HCT116 (cell line): ENCODE data around the gene ENDOD1. TPM values are rescaled to one million over a fixed set of nuclear protein-coding genes. Genes with fewer than 3 reads are reported as not detected.

Experiments
- ATAC-seq: fragments of 200-7000 bp; cut with Tn5 transposase; 2 replicates; pipeline ENCODE4 v1.9.1; 2020; ENCODE audit warnings: mild to moderate bottlenecking, moderate library complexity
- BruUV-seq: library from RNA; stranded (reverse); fragments of 400-500 nt; replicated peaks from 2 replicates; lab custom pipeline; 2021; lab: Mats Ljungman, UMichigan
- CTCF ChIA-PET: fragments of 300-600 bp; sonication (Branson Sonifier 250); formaldehyde crosslinking; loops from one replicate; lab custom pipeline; 2021; ENCODE audit warnings: antibody characterized with exemption; lab: Charles Lee
- POLR2A ChIA-PET: fragments of 300-600, 350-600 bp; sonication (Branson Sonifier 250); formaldehyde crosslinking; loops from one replicate; lab custom pipeline; 2021; ENCODE audit warnings: antibody characterized with exemption; lab: Charles Lee
- RAD21 ChIA-PET, 2 experiments: fragments of 300-600 bp; sonication (Branson Sonifier 250); formaldehyde crosslinking; loops; one replicate each; lab custom pipeline; 2023; ENCODE audit warnings: low total read pairs in 2 of 2; ENCODE audit not compliant: uncharacterized antibody in 2 of 2, unreplicated experiment in 2 of 2, low non-redundant PET in 1 of 2; lab: Charles Lee
- DNase-seq: peaks from one replicate; pipeline ENCODE4 v3.0.0-alpha.2; 2010; ENCODE audit warnings: low read depth, low spot score
- H2AFZ ChIP-seq: fragments of 200-600 bp; shearing (Covaris generic), sonication (generic); 2 replicates; pipeline ENCODE4 v1.6.1; 2017; ENCODE audit warnings: low read depth, mixed run types, mixed read lengths, antibody characterized with exemption, low read length; ENCODE audit not compliant: poor library complexity, severe bottlenecking
- H3K27ac ChIP-seq: 2 replicates; pipeline ENCODE4 v1.5.1; 2012; ENCODE audit warnings: low read depth, low read length
- H3K27me3 ChIP-seq: fragments of 200-600 bp; sonication (generic); 2 replicates; pipeline ENCODE4 v1.6.1; 2016; ENCODE audit warnings: mixed run types, low read length, mixed read lengths; ENCODE audit not compliant: insufficient read depth
- H3K36me3 ChIP-seq, 2 experiments: fragments of 200-500 bp in 1 of 2; fragments of 200-600 bp in 1 of 2; sonication (Bioruptor generic) in 1 of 2; sonication (generic) in 1 of 2; 2 replicates each; pipeline versions ENCODE4 v1.5.1 to v1.6.1; 2014 to 2016; ENCODE audit warnings: low read length in 2 of 2, inconsistent platforms in 1 of 2, mixed read lengths in 1 of 2, mixed run types in 1 of 2; ENCODE audit not compliant: insufficient read depth in 2 of 2, control insufficient read depth in 1 of 2
- H3K4me1 ChIP-seq, 2 experiments: fragments of 200-600 bp in 1 of 2; sonication (generic) in 1 of 2; 2 replicates each; pipeline versions ENCODE4 v1.5.1 to v1.6.1; 2012 to 2017; ENCODE audit warnings: low read length in 2 of 2, inconsistent platforms in 1 of 2, mild to moderate bottlenecking in 1 of 2, mixed read lengths in 1 of 2, mixed run types in 1 of 2, moderate library complexity in 1 of 2; ENCODE audit not compliant: insufficient read depth in 2 of 2, control insufficient read depth in 1 of 2
- H3K4me2 ChIP-seq: fragments of 200-600 bp; sonication (generic); 2 replicates; pipeline ENCODE4 v1.6.1; 2017; ENCODE audit warnings: mixed run types, low read length, mixed read lengths
- H3K4me3 ChIP-seq, 2 experiments: fragments of 200-600 bp in 1 of 2; sonication (generic) in 1 of 2; replicated peaks in 1 of 2; 2 replicates each; pipeline ENCODE4 v1.5.1; 2011 to 2016; ENCODE audit warnings: low read length in 2 of 2, control low read depth in 1 of 2, low read depth in 1 of 2, mild to moderate bottlenecking in 1 of 2, mixed read lengths in 1 of 2, mixed run types in 1 of 2
- H3K79me2 ChIP-seq: fragments of 200-600 bp; sonication (generic); 2 replicates; pipeline ENCODE4 v1.6.1; 2017; ENCODE audit warnings: mild to moderate bottlenecking, mixed run types, low read length, moderate library complexity, mixed read lengths; ENCODE audit not compliant: insufficient read depth
- H3K9ac ChIP-seq: fragments of 200-600 bp; sonication (generic); 2 replicates; pipeline ENCODE4 v1.6.1; 2016; ENCODE audit warnings: low read length, mixed read lengths
- H3K9me2 ChIP-seq: fragments of 200-600 bp; sonication (generic), shearing (Covaris generic); 2 replicates; pipeline ENCODE4 v1.6.1; 2017; ENCODE audit warnings: mixed run types, mild to moderate bottlenecking, moderate library complexity; ENCODE audit not compliant: insufficient read depth
- H3K9me3 ChIP-seq, 2 experiments: fragments of 200-500 bp in 1 of 2; fragments of 200-600 bp in 1 of 2; sonication (Bioruptor generic) in 1 of 2; sonication (generic) in 1 of 2; 2 replicates each; pipeline ENCODE4 v1.6.1; 2014 to 2017; ENCODE audit warnings: low read length in 2 of 2, mixed read lengths in 2 of 2, inconsistent platforms in 1 of 2, low read depth in 1 of 2, mild to moderate bottlenecking in 1 of 2, mixed run types in 1 of 2, moderate library complexity in 1 of 2; ENCODE audit not compliant: control insufficient read depth in 1 of 2, insufficient read depth in 1 of 2
- H4K20me1 ChIP-seq: fragments of 200-600 bp; sonication (generic), shearing (Covaris generic); 2 replicates; pipeline ENCODE4 v1.6.1; 2017; ENCODE audit warnings: mixed run types, mild to moderate bottlenecking, moderate library complexity; ENCODE audit not compliant: insufficient read depth
- CEBPB ChIP-seq: IDR thresholded peaks from 2 replicates; pipeline ENCODE4 v1.6.1; 2012; ENCODE audit warnings: low read depth
- FOSL1 ChIP-seq: IDR thresholded peaks from 2 replicates; pipeline ENCODE4 v1.6.1; 2012; ENCODE audit warnings: low read depth
- JUND ChIP-seq: IDR thresholded peaks from 2 replicates; pipeline ENCODE4 v1.6.1; 2012
- SIN3A ChIP-seq: IDR thresholded peaks from 2 replicates; pipeline ENCODE4 v1.6.1; 2012; ENCODE audit warnings: low read depth
- SP1 ChIP-seq: IDR thresholded peaks from 2 replicates; pipeline ENCODE4 v1.6.1; 2012; ENCODE audit warnings: low read depth
- SRF ChIP-seq: IDR thresholded peaks from 2 replicates; pipeline ENCODE4 v1.6.1; 2012; ENCODE audit warnings: low read depth
- TCF7L2 ChIP-seq: IDR thresholded peaks from 2 replicates; pipeline ENCODE4 v1.7.0; 2011; ENCODE audit warnings: borderline replicate concordance, inconsistent platforms; ENCODE audit not compliant: insufficient read depth, insufficient read length; ENCODE audit errors: extremely low read depth
- ZFX ChIP-seq: fragments of 450-650 bp; IDR thresholded peaks from 2 replicates; pipeline ENCODE4 v1.6.1; 2017
- ZNF274 ChIP-seq: fragments of 200-500 bp; sonication (Bioruptor generic); IDR thresholded peaks from 2 replicates; pipeline ENCODE4 v1.6.1; 2014; ENCODE audit warnings: mild to moderate bottlenecking, low read depth, low read length, inconsistent platforms
- intact Hi-C: fragments of 100-400 bp; cut with micrococcal nuclease; formaldehyde crosslinking; loops from 2 replicates; pipeline ENCODE4 v1.10.0; 2022
- total RNA-seq: library from RNA; stranded (reverse); gene quantifications from one replicate; pipeline ENCODE4 v1.2.1, GENCODE V29; 2021; ENCODE audit not compliant: unreplicated experiment
- TF ChIP-seq, protein P1 (sequence below), 3 experiments: fragments of 200-600 bp in 1 of 3; sonication (generic) in 1 of 3; IDR thresholded peaks in 2 of 3; conservative IDR thresholded peaks in 1 of 3; 2 replicates each; pipeline ENCODE4 v1.5.1; 2012 to 2017; ENCODE audit warnings: low read depth in 2 of 3, low read length in 2 of 3, antibody characterized with exemption in 1 of 3, borderline replicate concordance in 1 of 3, control low read depth in 1 of 3, mild to moderate bottlenecking in 1 of 3, mixed read lengths in 1 of 3, mixed run types in 1 of 3, moderate library complexity in 1 of 3; ENCODE audit not compliant: insufficient read depth in 1 of 3

Gene ENDOD1
- total RNA-seq, 1 experiment from 2014 or later = 33.6 TPM

DNA sequence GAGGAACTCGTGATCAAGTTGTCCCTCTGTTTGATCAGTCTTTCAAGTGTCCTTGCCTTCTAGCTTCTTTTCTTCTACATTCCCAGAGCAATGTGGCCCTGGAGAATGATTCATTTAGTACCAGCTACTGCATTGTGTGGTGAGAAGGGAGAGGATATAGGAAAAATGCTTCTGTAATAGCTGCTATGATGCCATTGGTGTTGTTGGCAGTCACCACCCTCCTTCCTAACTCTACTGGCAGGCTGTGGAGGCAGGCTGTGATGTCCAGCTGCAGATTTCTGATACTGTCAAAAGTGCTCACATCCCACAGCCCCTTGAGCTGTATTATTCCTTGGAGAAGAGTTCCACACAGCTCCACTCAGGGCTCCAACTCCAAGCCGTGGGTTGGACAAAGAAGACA, 52.8 kb downstream of the ENDOD1 start:
- Histone ChIP-seq H3K36me3 (no peaks in the 10 kb centered on the region), H4K20me1 (no peaks in the 10 kb centered on the region), H2AFZ (no peak overlapping the region), H3K27ac (no peak overlapping the region), H3K9me2 (no peaks in the 10 kb centered on the region), H3K27me3 (no peaks in the 10 kb centered on the region), H3K9me3 (no peaks in the 10 kb centered on the region), H3K4me1 (peaks cover 8% of the 10 kb centered on the region in 2 experiments), H3K4me3 (no peak overlapping the region), H3K9ac (no peak overlapping the region), H3K79me2 (no peaks in the 10 kb centered on the region), H3K4me2 (no peak overlapping the region)
- RAD21 ChIA-PET = no interaction called here
- intact Hi-C loops = no loop called here
- DNase-seq = no peak
- no peak for ATAC-seq
- CTCF ChIA-PET = interaction anchor here (1.1 kb wide), 1 partner anchor 9 kb away, joined by 4 read pairs; no protein-coding TSS in a partner anchor
- no TSS peak for BruUV-seq
- POLR2A ChIA-PET = interaction anchor here (0.6 kb wide), 1 partner anchor 76 kb away, joined by 3 read pairs; the partner anchor contains the start of gene SRSF8
- TF ChIP-seq SRF (no peak), JUND (no peak), FOSL1 (no peak)
- TF ChIP-seq, all 23 proteins: peak for 0

DNA sequence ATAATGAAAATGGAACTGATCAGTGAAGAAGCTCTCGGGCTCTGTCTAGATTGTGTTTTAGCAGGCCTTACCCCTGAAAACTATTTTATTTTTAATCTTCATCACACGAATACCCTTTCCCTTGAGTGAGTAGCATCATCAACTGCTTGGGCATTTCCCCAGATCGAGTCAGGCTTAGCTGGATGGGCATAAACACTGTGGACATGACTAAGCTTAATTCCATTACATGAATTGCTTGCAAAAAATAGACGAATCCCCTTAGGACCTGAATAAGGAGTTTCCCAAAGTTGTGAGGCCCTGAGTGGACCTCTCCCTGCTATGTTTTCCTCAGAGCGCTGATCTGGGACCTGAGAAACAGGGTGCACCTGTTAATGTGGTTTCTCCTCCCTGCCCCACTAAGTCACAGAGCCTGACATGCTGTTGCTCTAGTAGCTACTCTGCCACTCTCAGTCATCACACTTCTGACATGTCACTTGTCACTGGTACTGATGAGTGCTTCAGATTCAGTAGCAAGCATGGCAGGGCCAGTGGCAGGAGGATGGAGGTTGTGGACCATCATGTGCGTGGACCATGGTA, 53.5 kb downstream of the ENDOD1 start:
- no peak for TF ChIP-seq ZFX
- TF ChIP-seq JUND = no peak
- TF ChIP-seq SIN3A = no peak
- no peak for TF ChIP-seq SP1
- no peak for TF ChIP-seq TCF7L2
- no peak for TF ChIP-seq CEBPB
- TF ChIP-seq ZNF274 = no peak
- TF ChIP-seq, protein P1, sequence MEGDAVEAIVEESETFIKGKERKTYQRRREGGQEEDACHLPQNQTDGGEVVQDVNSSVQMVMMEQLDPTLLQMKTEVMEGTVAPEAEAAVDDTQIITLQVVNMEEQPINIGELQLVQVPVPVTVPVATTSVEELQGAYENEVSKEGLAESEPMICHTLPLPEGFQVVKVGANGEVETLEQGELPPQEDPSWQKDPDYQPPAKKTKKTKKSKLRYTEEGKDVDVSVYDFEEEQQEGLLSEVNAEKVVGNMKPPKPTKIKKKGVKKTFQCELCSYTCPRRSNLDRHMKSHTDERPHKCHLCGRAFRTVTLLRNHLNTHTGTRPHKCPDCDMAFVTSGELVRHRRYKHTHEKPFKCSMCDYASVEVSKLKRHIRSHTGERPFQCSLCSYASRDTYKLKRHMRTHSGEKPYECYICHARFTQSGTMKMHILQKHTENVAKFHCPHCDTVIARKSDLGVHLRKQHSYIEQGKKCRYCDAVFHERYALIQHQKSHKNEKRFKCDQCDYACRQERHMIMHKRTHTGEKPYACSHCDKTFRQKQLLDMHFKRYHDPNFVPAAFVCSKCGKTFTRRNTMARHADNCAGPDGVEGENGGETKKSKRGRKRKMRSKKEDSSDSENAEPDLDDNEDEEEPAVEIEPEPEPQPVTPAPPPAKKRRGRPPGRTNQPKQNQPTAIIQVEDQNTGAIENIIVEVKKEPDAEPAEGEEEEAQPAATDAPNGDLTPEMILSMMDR (IDR thresholded peaks at IDR 0.05 in 2 of 3, conservative IDR thresholded peaks at IDR 0.05 in 1 of 3; ENCODE audit: borderline replicate concordance in 1 of 3, insufficient read depth in 1 of 3, low read depth in 2 of 3, low read length in 2 of 3) = no peak
- H3K4me2 ChIP-seq = no peak overlapping the region
- no peak overlapping the region for H3K4me3 ChIP-seq
- ChIA-PET POLR2A (interaction anchor here (0.6 kb wide), 1 partner anchor 76 kb away, joined by 3 read pairs; the partner anchor contains the start of gene SRSF8), RAD21 (no interaction called here), CTCF (interaction anchor here (1.1 kb wide), 1 partner anchor 9 kb away, joined by 4 read pairs; no protein-coding TSS in a partner anchor)
- no peak overlapping the region for H2AFZ ChIP-seq
- ATAC-seq (no peak), DNase-seq (no peak)
- H3K4me1 ChIP-seq = peaks cover 15 to 16% of the 10 kb centered on the region in 2 experiments
- H3K36me3 ChIP-seq = no peaks in the 10 kb centered on the region
- no peak overlapping the region for H3K9ac ChIP-seq
- H3K9me2 ChIP-seq = no peaks in the 10 kb centered on the region
- no peak overlapping the region for H3K27ac ChIP-seq
- intact Hi-C loops = no loop called here
- no peaks in the 10 kb centered on the region for H3K79me2 ChIP-seq
- H3K9me3 ChIP-seq = no peaks in the 10 kb centered on the region
- no TSS peak for BruUV-seq
- no peaks in the 10 kb centered on the region for H4K20me1 ChIP-seq
- H3K27me3 ChIP-seq = no peaks in the 10 kb centered on the region
